Type B pancreatic cell (in vitro differentiated cells): ENCODE results near the gene SUSD5. TPM values are rescaled to one million over a fixed set of nuclear protein-coding genes. Genes with fewer than 3 reads are reported as not detected.
"Not testable (repeated sequence)": the region's sequence is repeated elsewhere in the genome, so short reads cannot be mapped to it uniquely, and the experiment has no call there.

Experiments
- DNase-seq: peaks from one replicate; pipeline ENCODE4 v3.0.0; 2021; ENCODE audit warnings: mixed read lengths; ENCODE audit not compliant: unreplicated experiment; ENCODE audit errors: extremely low spot score
- H3K27ac Mint-ChIP-seq: 2 replicates; pipeline ENCODE4 v1.8.0; 2021; ENCODE audit warnings: mild to moderate bottlenecking, mixed read lengths
- H3K27me3 Mint-ChIP-seq: 2 replicates; pipeline ENCODE4 v1.8.0; 2021; ENCODE audit warnings: mixed read lengths
- H3K36me3 Mint-ChIP-seq: 2 replicates; pipeline ENCODE4 v1.8.0; 2021; ENCODE audit warnings: mixed read lengths
- H3K4me1 Mint-ChIP-seq: one replicate; pipeline ENCODE4 v1.8.0; 2021; ENCODE audit warnings: mixed read lengths; ENCODE audit not compliant: unreplicated experiment
- H3K4me3 Mint-ChIP-seq: 2 replicates; pipeline ENCODE4 v1.8.0; 2021; ENCODE audit warnings: mild to moderate bottlenecking, mixed read lengths
- H3K9me3 Mint-ChIP-seq: 2 replicates; pipeline ENCODE4 v1.8.0; 2021; ENCODE audit warnings: mixed read lengths
- CTCF ChIP-seq: fragments of 200-600 bp; sonication (generic); conservative IDR thresholded peaks from 2 replicates; pipeline ENCODE4 v1.5.0; 2021; ENCODE audit warnings: antibody characterized with exemption, mild to moderate bottlenecking
- total RNA-seq: library from RNA; stranded (reverse); gene quantifications from 2 replicates; pipeline ENCODE4 v1.2.1, GENCODE V29; 2021; ENCODE audit warnings: low replicate concordance

Gene SUSD5
- total RNA-seq, 1 donor from 2014 or later = 3.3 TPM

GRCh38 chr3:33145901-33146580 lies 72.6 kb downstream of the SUSD5 start:
- peaks cover 23% of the 10 kb centered on the region for H3K36me3 Mint-ChIP-seq
- DNase-seq = no peak
- peaks cover 8% of the 10 kb centered on the region for H3K4me1 Mint-ChIP-seq
- no peaks in the 10 kb centered on the region for H3K9me3 Mint-ChIP-seq
- TF ChIP-seq CTCF = no peak
- H3K27me3 Mint-ChIP-seq = no peaks in the 10 kb centered on the region
- H3K27ac Mint-ChIP-seq = no peak overlapping the region
- H3K4me3 Mint-ChIP-seq = no peak overlapping the region

- no peaks in the 10 kb centered on the region for H3K9me3 Mint-ChIP-seq
- no peak overlapping the region for H3K27ac Mint-ChIP-seq
- H3K4me3 Mint-ChIP-seq = no peak overlapping the region
- H3K36me3 Mint-ChIP-seq = peaks cover 23% of the 10 kb centered on the region
- no peaks in the 10 kb centered on the region for H3K27me3 Mint-ChIP-seq
- no peak for TF ChIP-seq CTCF
- DNase-seq = no peak
- peaks cover 8% of the 10 kb centered on the region for H3K4me1 Mint-ChIP-seq
Observed at GRCh38 chr3:33145221-33145900, 73.2 kb downstream of the SUSD5 start.

- Mint-ChIP-seq H3K4me3 (no peak overlapping the region), H3K27ac (no peak overlapping the region), H3K36me3 (peaks cover 23% of the 10 kb centered on the region), H3K4me1 (peaks cover 8% of the 10 kb centered on the region), H3K9me3 (no peaks in the 10 kb centered on the region), H3K27me3 (no peaks in the 10 kb centered on the region)
- DNase-seq = no peak
- TF ChIP-seq CTCF = peak; percentile 45
Observed at GRCh38 chr3:33144433-33144832, 74.2 kb downstream of the SUSD5 start.

- Mint-ChIP-seq H3K27ac (no peak overlapping the region), H3K27me3 (no peaks in the 10 kb centered on the region), H3K4me1 (no peaks in the 10 kb centered on the region), H3K4me3 (no peak overlapping the region), H3K9me3 (no peaks in the 10 kb centered on the region), H3K36me3 (peaks cover 34% of the 10 kb centered on the region)
- TF ChIP-seq CTCF = no peak
- no peak for DNase-seq
Observed at GRCh38 chr3:33141006-33141405, 77.6 kb downstream of the SUSD5 start.

GRCh38 chr3:33139996-33140395 lies 78.6 kb downstream of the SUSD5 start:
- Mint-ChIP-seq H3K4me3 (no peak overlapping the region), H3K27ac (no peak overlapping the region), H3K9me3 (no peaks in the 10 kb centered on the region), H3K27me3 (no peaks in the 10 kb centered on the region), H3K4me1 (no peaks in the 10 kb centered on the region), H3K36me3 (peaks cover 35% of the 10 kb centered on the region)
- no peak for TF ChIP-seq CTCF
- DNase-seq = no peak

- not testable (repeated sequence) for H3K4me1 Mint-ChIP-seq, H3K27me3 Mint-ChIP-seq, H3K4me3 Mint-ChIP-seq, H3K27ac Mint-ChIP-seq, H3K9me3 Mint-ChIP-seq, DNase-seq
- H3K36me3 Mint-ChIP-seq = peaks cover 35% of the 10 kb centered on the region
Observed at GRCh38 chr3:33139006-33139623, 79.5 kb downstream of the SUSD5 start.
